ENCODE measurements around the gene MT1M.

Gene MT1M

DNA sequence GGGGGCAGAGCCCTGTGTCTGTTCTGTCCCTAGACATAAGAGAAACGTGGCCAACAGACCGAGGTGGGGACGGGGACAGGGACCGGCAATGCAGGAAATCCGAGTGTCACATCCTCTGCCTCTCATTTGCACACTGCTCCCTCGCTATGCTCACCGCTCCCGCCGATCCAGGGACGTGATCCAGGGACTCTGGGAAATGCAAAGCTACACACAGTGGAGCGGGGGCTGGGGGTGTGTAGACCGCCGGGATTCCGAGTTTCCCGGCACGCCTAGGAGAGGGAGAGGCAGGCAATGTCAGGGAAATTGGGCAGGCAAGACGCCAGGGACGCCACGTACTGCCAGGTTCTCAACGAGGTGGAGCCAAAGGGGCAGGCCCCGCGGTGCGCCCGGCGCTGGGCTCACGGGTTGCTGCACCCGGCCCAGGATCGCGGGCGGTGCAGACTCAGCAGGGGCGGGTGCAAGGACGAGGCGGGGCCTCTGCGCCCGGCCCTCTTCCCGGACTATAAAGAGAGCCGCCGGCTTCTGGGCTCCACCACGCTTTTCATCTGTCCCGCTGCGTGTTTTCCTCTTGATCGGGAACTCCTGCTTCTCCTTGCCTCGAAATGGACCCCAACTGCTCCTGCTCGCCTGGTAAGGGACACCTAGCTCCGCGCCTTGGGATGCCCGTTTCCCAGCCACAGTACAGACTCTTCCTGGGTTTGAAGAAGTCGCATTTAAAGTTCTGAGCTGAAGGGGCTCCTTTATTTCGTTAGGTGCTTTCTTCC is 49.7 kb downstream of the MT1M start, which contains the start of gene MT1X:
MT1X (plus strand) TSS at position 532 of the 764 bp plus-strand sequence; CDS start at position 603, 71 bp downstream.
- Histone ChIP-seq H3K27me3 (ENCODE audit: control insufficient read depth in 5 of 5, insufficient read depth in 4 of 5, low read length in 5 of 5) (no peaks in the 10 kb centered on the region), H3K9ac (ENCODE audit: low read length in 5 of 5) (peak within 1 kb of the TSS; percentile 59 to 98 (median 83)), H3K4me1 (ENCODE audit: control insufficient read depth in 5 of 5, insufficient read depth in 5 of 5, low read length in 5 of 5) (peaks cover 12 to 52% (median 36%) of the 10 kb centered on the region in 5 donors), H3K9me3 (ENCODE audit: control insufficient read depth in 5 of 5, low read length in 5 of 5) (peaks cover 0 to 12% (median 6%) of the 10 kb centered on the region in 5 donors), H3K27ac (ENCODE audit: low read depth, low read length) (peak within 1 kb of the TSS; percentile 77), H3K4me3 (ENCODE audit: low read depth in 1 of 5, low read length in 5 of 5) (peak within 1 kb of the TSS; percentile 78 to 99 (median 88)), H3K36me3 (ENCODE audit: control insufficient read depth in 5 of 5, insufficient read depth in 5 of 5, low read length in 5 of 5) (peaks cover 0 to 2% (median 0%) of the 10 kb centered on the region in 5 donors)

DNA sequence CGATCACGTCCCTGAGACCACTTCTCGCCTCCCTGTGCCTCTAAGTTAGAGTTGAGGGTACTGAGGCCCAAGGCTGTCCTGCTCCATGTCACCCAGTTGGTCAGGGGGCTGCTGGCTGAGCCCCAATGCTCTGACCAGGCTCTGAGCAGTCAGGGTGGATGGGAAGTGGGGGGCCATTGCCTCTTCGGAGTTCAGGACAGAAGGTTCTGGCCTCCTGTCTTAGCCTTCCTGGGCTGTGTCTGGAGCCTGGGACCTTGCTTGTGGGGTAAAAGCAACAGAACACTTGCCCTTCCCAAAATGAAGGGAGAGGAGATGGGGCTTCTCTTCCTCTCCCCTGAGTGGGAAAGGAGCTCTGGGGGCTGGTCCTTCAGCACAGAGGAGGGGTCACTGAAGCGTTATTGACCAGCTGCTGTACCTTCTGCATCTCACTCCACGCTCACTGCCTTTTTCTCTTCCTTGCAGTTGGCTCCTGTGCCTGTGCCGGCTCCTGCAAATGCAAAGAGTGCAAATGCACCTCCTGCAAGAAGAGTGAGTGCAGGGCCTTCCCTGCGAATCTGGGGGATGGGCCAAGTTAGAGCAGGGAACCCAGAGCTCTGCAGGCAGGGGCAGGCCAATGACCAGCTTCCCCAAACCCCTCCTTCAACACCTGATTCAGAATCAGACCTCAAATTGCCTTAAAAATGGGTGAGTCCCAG is 50.4 kb downstream of the MT1M start:
- H3K27me3 ChIP-seq (ENCODE audit: control insufficient read depth in 5 of 5, insufficient read depth in 4 of 5, low read length in 5 of 5), result no peaks in the 10 kb centered on the region
- peaks cover 0 to 16% (median 6%) of the 10 kb centered on the region in 5 donors for H3K9me3 ChIP-seq (ENCODE audit: control insufficient read depth in 5 of 5, low read length in 5 of 5)
- H3K9ac ChIP-seq (ENCODE audit: low read length in 5 of 5), result peak overlapping the region; percentile 59 to 98 (median 83)
- H3K27ac ChIP-seq (ENCODE audit: low read depth, low read length), result peak overlapping the region; percentile 77
- peaks cover 12 to 52% (median 36%) of the 10 kb centered on the region in 5 donors for H3K4me1 ChIP-seq (ENCODE audit: control insufficient read depth in 5 of 5, insufficient read depth in 5 of 5, low read length in 5 of 5)
- H3K36me3 ChIP-seq (ENCODE audit: control insufficient read depth in 5 of 5, insufficient read depth in 5 of 5, low read length in 5 of 5), result peaks cover 0 to 2% (median 0%) of the 10 kb centered on the region in 5 donors
- peak overlapping the region; percentile 78 to 99 (median 88) for H3K4me3 ChIP-seq (ENCODE audit: low read depth in 1 of 5, low read length in 5 of 5)
